AG09319 (cell line): ENCODE measurements around the gene GPRC5B.

Experiments
- DNase-seq: peaks from one replicate; pipeline ENCODE4 v3.0.0-alpha.2; 2010; ENCODE audit warnings: low read depth; ENCODE audit errors: extremely low read depth
- CTCF ChIP-seq: IDR thresholded peaks from 2 replicates; pipeline ENCODE4 v1.5.1; 2011; ENCODE audit warnings: low read depth, mild to moderate bottlenecking, inconsistent platforms, low read length, moderate library complexity

GPRC5B gene

GRCh38 chr16:19909750-19910322, 25.2 kb upstream of the GPRC5B start:
- TF ChIP-seq CTCF = no peak
- DNase-seq = no peak

- no peak for DNase-seq
- no peak for TF ChIP-seq CTCF
Measured at GRCh38 chr16:19908921-19909320, 24.3 kb upstream of the GPRC5B start.

- DNase-seq = no peak
- TF ChIP-seq CTCF = peak; percentile 98
Measured at GRCh38 chr16:19907161-19907992, 22.7 kb upstream of the GPRC5B start.

GRCh38 chr16:19901164-19901563, 16.5 kb upstream of the GPRC5B start:
- TF ChIP-seq CTCF = no peak
- no peak for DNase-seq

- no peak for TF ChIP-seq CTCF
- no peak for DNase-seq
Measured at GRCh38 chr16:19899605-19899955, 14.9 kb upstream of the GPRC5B start.

- no peak for DNase-seq
- TF ChIP-seq CTCF = peak; percentile 80
Measured at GRCh38 chr16:19898924-19899604, 14.4 kb upstream of the GPRC5B start.

GRCh38 chr16:19898166-19898565, 13.5 kb upstream of the GPRC5B start:
- no peak for DNase-seq
- TF ChIP-seq CTCF = no peak
